ENCODE results near the gene ATG101. TPM values are rescaled to one million over a fixed set of nuclear protein-coding genes. Genes with fewer than 3 reads are reported as not detected.

ATG101 gene
- total RNA-seq, 2 donors from 2014 or later, result 26.8 to 36.9 TPM

DNA sequence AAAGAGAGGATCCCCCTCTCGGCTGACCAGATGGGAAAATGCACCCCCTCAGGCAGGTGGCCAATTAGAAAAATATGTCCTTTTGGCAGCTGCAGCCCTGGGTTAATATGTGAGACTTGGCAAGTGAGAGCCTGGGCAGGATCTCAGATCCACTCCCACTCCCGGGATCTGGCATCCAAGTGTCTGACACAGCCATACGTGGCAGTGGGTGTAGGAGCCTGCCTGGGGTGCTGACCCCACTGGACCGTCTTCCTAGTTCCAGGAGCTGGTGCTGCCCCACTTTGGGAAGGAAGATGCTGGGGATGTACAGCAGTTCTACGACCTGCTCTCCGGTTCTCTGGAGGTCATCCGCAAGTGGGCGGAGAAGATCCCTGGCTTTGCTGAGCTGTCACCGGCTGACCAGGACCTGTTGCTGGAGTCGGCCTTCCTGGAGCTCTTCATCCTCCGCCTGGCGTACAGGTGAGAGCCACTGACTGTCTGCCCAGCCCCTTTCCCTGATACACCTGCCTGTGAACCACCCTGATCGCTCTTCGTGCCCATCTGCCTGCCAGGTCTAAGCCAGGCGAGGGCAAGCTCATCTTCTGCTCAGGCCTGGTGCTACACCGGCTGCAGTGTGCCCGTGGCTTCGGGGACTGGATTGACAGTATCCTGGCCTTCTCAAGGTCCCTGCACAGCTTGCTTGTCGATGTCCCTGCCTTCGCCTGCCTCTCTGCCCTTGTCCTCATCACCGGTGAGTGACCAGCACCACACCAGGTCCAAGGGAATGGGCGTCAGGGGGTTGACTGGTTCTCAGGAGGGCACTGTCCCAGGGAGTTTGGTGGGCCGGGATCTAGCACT lies 12.8 kb upstream of the ATG101 start:
- H3K36me3 ChIP-seq, result peaks cover 66% of the 10 kb centered on the region
- DNase-seq (ENCODE audit: low spot score), result no peak
- peaks cover 0 to 49% of the 10 kb centered on the region in 2 donors for H3K4me1 ChIP-seq
- no peak overlapping the region for H3K4me3 ChIP-seq
- no peaks in the 10 kb centered on the region for H3K9me3 ChIP-seq
- TF ChIP-seq CTCF (IDR thresholded peaks at IDR 0.05), result no peak
- peak overlapping the region; percentile 35 to 39 for H3K27ac ChIP-seq
- H3K27me3 ChIP-seq, result no peaks in the 10 kb centered on the region

GRCh38 chr12:52057638-52058576 lies 11.9 kb upstream of the ATG101 start:
- TF ChIP-seq CTCF (IDR thresholded peaks at IDR 0.05), result no peak
- Histone ChIP-seq H3K27me3 (no peaks in the 10 kb centered on the region), H3K9me3 (no peaks in the 10 kb centered on the region), H3K4me1 (peaks cover 0 to 49% of the 10 kb centered on the region in 2 donors), H3K27ac (peak overlapping the region; percentile 35 to 39), H3K4me3 (no peak overlapping the region), H3K36me3 (peaks cover 66% of the 10 kb centered on the region)
- DNase-seq (ENCODE audit: low spot score), result no peak

- TF ChIP-seq CTCF (IDR thresholded peaks at IDR 0.05), result no peak
- no peak for DNase-seq (ENCODE audit: low spot score)
- peaks cover 60% of the 10 kb centered on the region for H3K36me3 ChIP-seq
- H3K4me1 ChIP-seq, result peaks cover 0 to 49% of the 10 kb centered on the region in 2 donors
- H3K9me3 ChIP-seq, result no peaks in the 10 kb centered on the region
- H3K27ac ChIP-seq, result no peak overlapping the region
- no peak overlapping the region for H3K4me3 ChIP-seq
- no peaks in the 10 kb centered on the region for H3K27me3 ChIP-seq
Measured at GRCh38 chr12:52058631-52059361, 11.0 kb upstream of the ATG101 start.

- no peak for TF ChIP-seq CTCF (IDR thresholded peaks at IDR 0.05)
- Histone ChIP-seq H3K27me3 (no peaks in the 10 kb centered on the region), H3K27ac (peak overlapping the region in 1 of 2 donors; percentile 2), H3K36me3 (peaks cover 50% of the 10 kb centered on the region), H3K9me3 (no peaks in the 10 kb centered on the region), H3K4me3 (no peak overlapping the region), H3K4me1 (peaks cover 0 to 52% of the 10 kb centered on the region in 2 donors)
- DNase-seq (ENCODE audit: low spot score), result peak; percentile 93
Measured at GRCh38 chr12:52059582-52060497, 9.9 kb upstream of the ATG101 start.
